T47D (cell line): ENCODE data around the gene ARHGAP44.
"Not testable (repeated sequence)": the region's sequence is repeated elsewhere in the genome, so short reads cannot be mapped to it uniquely, and the experiment has no call there.

Experiments used
- DNase-seq, 2 experiments: peaks; one replicate each; pipeline versions ENCODE4 v3.0.0 to v3.0.0-alpha.2; 2011 to 2012; ENCODE audit warnings: low read depth in 1 of 2, low spot score in 1 of 2
- JUND ChIP-seq: IDR thresholded peaks from 2 replicates; pipeline ENCODE4 v1.6.1; 2012; ENCODE audit warnings: low read depth
- in situ Hi-C: cut with HindIII; loops from 2 replicates; pipeline ENCODE4 v1.10.0; 2016; ENCODE audit warnings: low sequenced_read_pairs, low pct_unique_long_range_greater_than_20kb

ARHGAP44 gene

GRCh38 chr17:12831839-12832238 lies 42.5 kb downstream of the ARHGAP44 start:
- DNase-seq: no peak

DNA sequence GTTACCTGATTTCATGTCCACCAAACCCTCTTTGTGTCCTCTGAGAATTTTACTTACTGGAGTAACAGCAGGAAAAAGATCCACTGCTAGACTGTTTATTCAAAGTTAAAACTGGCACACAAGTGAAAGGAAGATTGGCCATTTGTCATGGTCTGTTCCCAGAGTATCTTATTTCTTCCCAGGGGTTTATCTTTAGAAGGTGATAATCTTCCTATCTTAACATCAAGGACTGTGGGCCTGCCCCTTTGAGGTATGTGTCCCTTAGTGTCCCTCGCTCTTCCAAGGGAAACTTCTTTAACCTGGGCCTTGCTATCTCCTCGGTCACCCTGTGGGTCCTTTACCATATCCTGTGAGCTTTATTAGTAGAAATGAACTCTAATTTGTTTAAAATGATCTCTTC lies 49.7 kb downstream of the ARHGAP44 start:
- no peak for TF ChIP-seq JUND
- DNase-seq: no peak
- in situ Hi-C loops: no loop called here

More at GRCh38 chr17:12831839-12832238, 42.5 kb downstream of the ARHGAP44 start:
- TF ChIP-seq JUND: no peak
- in situ Hi-C loops: no loop called here

DNA sequence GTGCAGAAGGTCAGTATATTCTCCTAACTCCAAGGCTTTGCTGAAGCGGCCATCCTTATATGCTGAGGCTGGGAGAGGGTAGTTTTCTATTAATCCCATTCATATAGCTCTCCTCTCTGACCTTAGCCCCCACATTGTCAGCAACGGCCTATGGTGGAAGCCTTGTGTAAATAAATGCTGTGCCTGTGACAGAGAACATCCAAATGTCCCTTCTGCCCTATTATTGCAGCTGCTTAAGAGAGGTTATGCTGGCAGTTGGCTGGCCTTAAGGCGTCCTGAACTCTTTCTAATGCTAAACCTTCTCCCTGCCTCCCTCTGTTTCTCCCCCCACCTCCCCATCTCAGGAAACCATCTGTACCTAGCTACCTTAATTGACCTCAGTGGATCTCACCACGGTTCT lies 53.6 kb downstream of the ARHGAP44 start:
- DNase-seq: no peak
- in situ Hi-C loops: no loop called here
- TF ChIP-seq JUND: no peak

DNA sequence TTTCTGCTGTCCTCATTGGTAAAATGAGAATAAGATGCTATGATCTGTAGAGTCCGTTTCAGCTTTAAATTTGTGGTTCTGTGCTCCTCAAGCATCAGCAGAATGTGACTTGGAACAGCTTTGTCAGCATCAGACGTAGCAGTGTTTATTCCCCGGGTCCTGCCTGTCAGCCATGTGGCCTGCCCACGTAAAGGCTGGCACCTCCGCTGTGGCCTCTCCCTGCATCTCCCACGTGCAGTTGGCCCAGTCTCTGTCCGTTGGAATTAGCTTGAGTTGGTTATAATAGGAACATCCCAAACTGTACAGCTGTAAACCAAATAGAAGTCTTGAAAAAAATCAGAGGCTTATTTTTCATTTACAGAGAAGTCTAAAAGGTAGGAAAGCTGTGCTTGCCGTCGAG lies 61.7 kb downstream of the ARHGAP44 start:
- DNase-seq: no peak
- no peak for TF ChIP-seq JUND
- in situ Hi-C loops: no loop called here

DNA sequence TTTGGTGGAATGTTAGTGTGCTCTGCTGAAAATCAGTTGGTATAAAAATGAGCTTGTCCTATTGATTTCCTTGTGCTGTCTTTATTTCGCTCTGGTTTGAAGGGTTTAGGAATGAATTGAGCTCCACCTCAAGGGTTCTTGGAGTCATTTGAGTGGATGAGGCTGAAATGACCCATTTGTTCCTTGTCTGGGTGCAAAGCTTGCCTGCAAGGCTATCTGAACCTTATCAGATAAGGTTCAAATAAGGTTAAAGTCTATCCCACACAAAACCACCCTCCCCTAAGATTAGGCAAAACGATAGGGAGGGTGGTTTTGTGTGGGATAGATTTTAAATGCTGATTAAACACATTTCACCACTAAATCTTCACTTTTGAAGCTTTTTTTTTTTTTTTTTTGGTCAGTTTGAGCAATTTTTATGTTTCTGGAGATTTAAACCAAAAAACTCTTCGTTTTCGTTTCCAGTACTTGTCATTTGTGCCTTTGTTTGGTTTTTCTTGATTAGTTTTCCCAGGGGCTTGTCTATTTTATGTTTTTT lies 62.7 kb downstream of the ARHGAP44 start:
- TF ChIP-seq JUND: no peak
- DNase-seq: no peak
- in situ Hi-C loops: no loop called here

DNA sequence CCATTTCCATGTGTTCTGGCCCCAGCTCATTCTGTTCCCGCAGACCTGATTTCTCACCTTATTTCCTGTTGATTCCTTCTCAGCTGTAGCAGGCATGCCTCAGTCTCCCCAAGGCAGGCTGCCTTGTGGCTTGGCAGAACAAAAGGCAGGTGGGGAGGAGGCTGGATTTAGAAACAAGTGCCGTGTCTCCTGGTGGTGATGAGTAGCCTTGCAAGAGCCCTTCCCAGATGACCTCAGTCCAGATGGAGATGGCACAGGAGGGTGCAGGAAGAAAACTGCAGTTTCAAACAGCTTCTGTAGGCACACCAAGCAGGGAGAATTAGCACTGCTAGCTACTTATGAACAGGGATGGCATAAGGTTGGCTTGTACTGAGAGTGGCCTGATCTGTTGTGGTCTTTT lies 64.6 kb downstream of the ARHGAP44 start:
- TF ChIP-seq JUND: no peak
- DNase-seq: peak in 1 of 2 experiments; percentile 5
- in situ Hi-C loops: no loop called here

DNA sequence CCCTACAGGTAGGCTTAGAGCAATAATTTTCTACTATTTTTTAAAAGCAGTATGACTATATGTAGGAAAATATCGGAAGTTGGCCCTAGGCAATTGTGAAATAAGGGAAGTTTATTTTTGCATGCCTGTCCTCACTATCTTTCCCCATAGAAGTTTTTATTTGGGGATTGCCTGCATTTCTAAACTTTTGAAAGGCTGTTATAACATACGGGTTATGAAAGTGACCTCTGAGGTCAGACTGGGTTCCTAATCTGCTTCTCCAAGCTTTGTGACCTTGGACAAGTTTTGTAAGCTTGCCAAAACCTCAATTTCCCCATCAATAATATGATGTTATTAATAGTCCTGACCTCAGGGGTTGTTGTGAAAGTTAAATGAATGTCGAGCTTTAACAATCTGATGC lies 67.1 kb downstream of the ARHGAP44 start:
- in situ Hi-C loops: no loop called here
- DNase-seq: no peak
- TF ChIP-seq JUND: no peak

DNA sequence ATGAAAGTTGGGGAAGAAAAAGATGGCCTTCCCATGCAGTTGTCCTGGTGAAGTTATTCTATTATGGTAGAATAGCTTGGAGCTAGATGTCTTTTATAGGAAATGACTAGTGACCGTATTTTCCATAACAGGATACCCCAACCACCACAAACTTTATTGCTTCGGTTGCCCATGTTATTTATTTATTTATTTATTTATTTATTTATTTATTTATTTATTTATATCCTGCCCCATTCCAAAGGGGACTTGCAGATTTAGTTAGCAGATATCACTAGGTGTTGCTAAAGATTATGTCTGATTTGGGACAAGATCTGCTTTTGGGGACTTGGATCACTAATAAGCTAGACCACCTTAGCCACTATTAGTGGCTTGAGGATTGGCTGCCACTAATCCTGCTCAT lies 68.3 kb downstream of the ARHGAP44 start:
- no peak for TF ChIP-seq JUND
- no peak for DNase-seq
- in situ Hi-C loops: no loop called here

- no peak for DNase-seq
- TF ChIP-seq JUND: no peak
- in situ Hi-C loops: no loop called here
Measured at GRCh38 chr17:12859520-12859919, 70.2 kb downstream of the ARHGAP44 start.

DNA sequence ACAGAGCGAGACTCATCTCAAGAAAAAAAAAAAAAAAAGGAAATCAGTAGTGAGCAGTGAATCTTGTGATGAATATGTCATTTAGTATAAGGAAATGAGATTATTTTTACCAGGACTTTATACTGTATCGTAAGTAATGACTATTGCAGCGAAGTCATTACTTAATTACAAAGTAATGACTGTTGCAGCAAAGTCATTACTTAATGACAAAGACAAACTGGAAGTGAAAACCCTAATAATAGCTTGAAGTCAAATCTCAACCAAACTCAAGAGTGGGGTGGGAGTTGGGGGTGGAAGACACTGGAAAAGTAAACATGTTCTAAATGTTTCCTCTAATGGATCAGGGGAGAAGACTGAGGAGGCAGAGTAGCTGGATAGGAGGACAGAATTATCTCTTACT lies 76.5 kb downstream of the ARHGAP44 start:
- in situ Hi-C loops: no loop called here
- TF ChIP-seq JUND: no peak
- no peak for DNase-seq

GRCh38 chr17:12866244-12866643 lies 76.9 kb downstream of the ARHGAP44 start:
- no peak for TF ChIP-seq JUND
- in situ Hi-C loops: no loop called here
- no peak for DNase-seq

GRCh38 chr17:12867726-12868125 lies 78.4 kb downstream of the ARHGAP44 start:
- no peak for DNase-seq
- TF ChIP-seq JUND: no peak
- in situ Hi-C loops: no loop called here

GRCh38 chr17:12873415-12874125 lies 84.3 kb downstream of the ARHGAP44 start:
- in situ Hi-C loops, DNase-seq: not testable (repeated sequence)
